ENCODE data around the gene HLX.

- TF ChIP-seq CTCF (conservative IDR thresholded peaks at IDR 0.05; ENCODE audit: low read depth, low read length), result no peak
- no peak for TF ChIP-seq EZH2 (IDR thresholded peaks at IDR 0.05; ENCODE audit: borderline replicate concordance, low read depth, low read length, poor library complexity, severe bottlenecking)
These were observed 46.5 kb downstream of the HLX start for GRCh38 chr1:220925707-220926106.
